H9 (cell line): ENCODE measurements around the gene UNC50. TPM values are rescaled to one million over a fixed set of nuclear protein-coding genes. Genes with fewer than 3 reads are reported as not detected.

Experiments
- DNase-seq: peaks from one replicate; pipeline ENCODE4 v3.0.0-alpha.2; 2017
- H2AFZ ChIP-seq: one replicate; pipeline ENCODE4 v1.6.1; 2013; ENCODE audit warnings: mild to moderate bottlenecking, low read length, control low read depth, moderate library complexity
- H2AK5ac ChIP-seq: 2 replicates; pipeline ENCODE4 v1.6.1; 2013; ENCODE audit warnings: low read length, control low read depth, mixed read lengths; ENCODE audit not compliant: insufficient read length
- H2BK120ac ChIP-seq: one replicate; pipeline ENCODE4 v1.6.1; 2013; ENCODE audit warnings: low read depth, mild to moderate bottlenecking, low read length, control low read depth, inconsistent platforms; ENCODE audit not compliant: poor library complexity, severe bottlenecking
- H2BK12ac ChIP-seq: 2 replicates; pipeline ENCODE4 v1.6.1; 2013; ENCODE audit warnings: low read length, control low read depth, mixed read lengths, low read depth; ENCODE audit not compliant: insufficient read length
- H2BK15ac ChIP-seq: 2 replicates; pipeline ENCODE4 v1.6.1; 2013; ENCODE audit warnings: low read depth, low read length, control low read depth
- H2BK20ac ChIP-seq: one replicate; pipeline ENCODE4 v1.6.1; 2013; ENCODE audit warnings: low read depth, mild to moderate bottlenecking, low read length, control low read depth, inconsistent platforms; ENCODE audit not compliant: poor library complexity, severe bottlenecking
- H2BK5ac ChIP-seq: 2 replicates; pipeline ENCODE4 v1.6.1; 2013; ENCODE audit warnings: low read length, control low read depth, mixed read lengths; ENCODE audit not compliant: insufficient read length
- H3K14ac ChIP-seq: 2 replicates; pipeline ENCODE4 v1.6.1; 2013; ENCODE audit warnings: low read length, control low read depth; ENCODE audit not compliant: insufficient read depth
- H3K18ac ChIP-seq: 2 replicates; pipeline ENCODE4 v1.6.1; 2013; ENCODE audit warnings: low read depth, mild to moderate bottlenecking, mixed read lengths, low read length, control low read depth; ENCODE audit not compliant: insufficient read length
- H3K23ac ChIP-seq: 2 replicates; pipeline ENCODE4 v1.6.1; 2013; ENCODE audit warnings: low read length, control low read depth, mixed read lengths, low read depth; ENCODE audit not compliant: insufficient read length
- H3K23me2 ChIP-seq: 2 replicates; pipeline ENCODE4 v1.6.1; 2013; ENCODE audit warnings: low read depth, mild to moderate bottlenecking, mixed read lengths, low read length, control low read depth; ENCODE audit not compliant: insufficient read length, poor library complexity, severe bottlenecking
- H3K27ac ChIP-seq: 2 replicates; pipeline ENCODE4 v1.5.1; 2013; ENCODE audit warnings: low read length, control low read depth, mixed read lengths, low read depth; ENCODE audit not compliant: insufficient read length
- H3K27me3 ChIP-seq: 2 replicates; pipeline ENCODE4 v1.6.1; 2013; ENCODE audit warnings: low read length, control low read depth, inconsistent platforms; ENCODE audit not compliant: insufficient read depth
- H3K4ac ChIP-seq: 2 replicates; pipeline ENCODE4 v1.6.1; 2013; ENCODE audit warnings: low read depth, mild to moderate bottlenecking, control low read depth, inconsistent platforms, low read length, moderate library complexity
- H3K4me1 ChIP-seq: 2 replicates; pipeline ENCODE4 v1.6.1; 2013; ENCODE audit warnings: low read length, control low read depth, inconsistent platforms; ENCODE audit not compliant: insufficient read depth
- H3K4me2 ChIP-seq: 2 replicates; pipeline ENCODE4 v1.6.1; 2013; ENCODE audit warnings: low read length, control low read depth, mixed read lengths; ENCODE audit not compliant: insufficient read length, insufficient read depth
- H3K56ac ChIP-seq: 2 replicates; pipeline ENCODE4 v1.6.1; 2013; ENCODE audit warnings: low read depth, mild to moderate bottlenecking, mixed read lengths, low read length, control low read depth; ENCODE audit not compliant: insufficient read length
- H3K79me1 ChIP-seq: 2 replicates; pipeline ENCODE4 v1.6.1; 2013; ENCODE audit warnings: low read depth, mild to moderate bottlenecking, moderate library complexity, low read length, control low read depth, inconsistent platforms; ENCODE audit not compliant: insufficient read depth, poor library complexity, severe bottlenecking
- H3K79me2 ChIP-seq: 2 replicates; pipeline ENCODE4 v1.6.1; 2013; ENCODE audit warnings: low read length, control low read depth, inconsistent platforms; ENCODE audit not compliant: insufficient read depth
- H3K9ac ChIP-seq: 2 replicates; pipeline ENCODE4 v1.6.1; 2013; ENCODE audit warnings: low read length, control low read depth, mixed read lengths; ENCODE audit not compliant: insufficient read length; ENCODE audit errors: extremely low read depth
- H3K9me3 ChIP-seq: one replicate; pipeline ENCODE4 v1.6.1; 2013; ENCODE audit warnings: low read depth, low read length, inconsistent platforms; ENCODE audit not compliant: control insufficient read depth
- H3T11ph ChIP-seq: one replicate; pipeline ENCODE4 v1.6.1; 2013; ENCODE audit warnings: mild to moderate bottlenecking, low read length, control low read depth, inconsistent platforms
- H4K20me1 ChIP-seq: one replicate; pipeline ENCODE4 v1.6.1; 2013; ENCODE audit not compliant: control insufficient read depth, insufficient read length, insufficient read depth
- H4K5ac ChIP-seq: 2 replicates; pipeline ENCODE4 v1.6.1; 2013; ENCODE audit warnings: low read depth, mild to moderate bottlenecking, mixed read lengths, low read length, control low read depth; ENCODE audit not compliant: insufficient read length
- H4K8ac ChIP-seq: replicated peaks from 2 replicates; pipeline ENCODE4 v1.6.1; 2013; ENCODE audit warnings: low read length, control low read depth, mixed read lengths, low read depth; ENCODE audit not compliant: insufficient read length
- H4K91ac ChIP-seq: 2 replicates; pipeline ENCODE4 v1.6.1; 2013; ENCODE audit warnings: low read depth, mild to moderate bottlenecking, moderate library complexity, mixed read lengths, low read length, control low read depth; ENCODE audit not compliant: insufficient read length
- H3K27ac Mint-ChIP-seq, 3 experiments: 2 replicates in 2 of 3; 3 replicates in 1 of 3; pipeline ENCODE4 v1.8.0; 2020 to 2021; ENCODE audit warnings: mixed read lengths in 3 of 3, mild to moderate bottlenecking in 1 of 3, moderate library complexity in 1 of 3
- H3K27me3 Mint-ChIP-seq: 2 replicates; pipeline ENCODE4 v1.8.0; 2021; ENCODE audit warnings: low read depth, mild to moderate bottlenecking, moderate library complexity, mixed read lengths
- H3K36me3 Mint-ChIP-seq, 3 experiments: 2 replicates in 2 of 3; 3 replicates in 1 of 3; pipeline ENCODE4 v1.8.0; 2020 to 2021; ENCODE audit warnings: low read depth in 3 of 3, mixed read lengths in 3 of 3; ENCODE audit not compliant: insufficient read depth in 1 of 3
- H3K4me1 Mint-ChIP-seq, 2 experiments: 2 replicates each; pipeline ENCODE4 v1.8.0; 2020; ENCODE audit warnings: mixed read lengths in 2 of 2
- H3K4me3 Mint-ChIP-seq, 2 experiments: 2 replicates in 1 of 2; 3 replicates in 1 of 2; pipeline ENCODE4 v1.8.0; 2020 to 2021; ENCODE audit warnings: mild to moderate bottlenecking in 2 of 2, mixed read lengths in 2 of 2, moderate library complexity in 1 of 2
- H3K9me3 Mint-ChIP-seq, 2 experiments: 2 replicates in 1 of 2; 3 replicates in 1 of 2; pipeline ENCODE4 v1.8.0; 2020; ENCODE audit warnings: mild to moderate bottlenecking in 2 of 2, mixed read lengths in 2 of 2, moderate library complexity in 1 of 2
- WGBS: extraction: QIAGEN DNeasy Blood & Tissue Kit; methylation state at CpG from one replicate; pipeline ENCODE4 v1.1.7; 2013; ENCODE audit warnings: missing lambda C conversion rate, low lambda C conversion rate, mixed read lengths; ENCODE audit not compliant: insufficient read length; ENCODE audit errors: extremely low coverage; 5-methylcytosine and 5-hydroxymethylcytosine counted together
- total RNA-seq: library from RNA; stranded (reverse); gene quantifications from 2 replicates; pipeline ENCODE4 v1.2.1, GENCODE V29; 2021
- TF ChIP-seq, protein P1 (sequence below): fragments of 200-600 bp; sonication (generic); conservative IDR thresholded peaks from 3 replicates; pipeline ENCODE4 v1.8.0; 2021; ENCODE audit warnings: antibody characterized with exemption, mild to moderate bottlenecking

The UNC50 gene
- total RNA-seq, 1 experiment from 2014 or later = 35.4 TPM

- H2BK5ac ChIP-seq = no peak overlapping the region
- Mint-ChIP-seq H3K27me3 (no peaks in the 10 kb centered on the region), H3K4me3 (peak overlapping the region; percentile 85 to 86), H3K36me3 (peaks cover 4 to 35% (median 34%) of the 10 kb centered on the region in 3 experiments; a peak in 6 of 7 replicates), H3K9me3 (no peaks in the 10 kb centered on the region), H3K27ac (peak overlapping the region; percentile 44 to 96 (median 89)), H3K4me1 (peaks cover 18 to 21% of the 10 kb centered on the region in 2 experiments)
- peaks cover 4% of the 10 kb centered on the region for H4K20me1 ChIP-seq
- H2BK15ac ChIP-seq = no peak overlapping the region
- H3K4me2 ChIP-seq = peak overlapping the region; percentile 97
- TF ChIP-seq, protein P1, sequence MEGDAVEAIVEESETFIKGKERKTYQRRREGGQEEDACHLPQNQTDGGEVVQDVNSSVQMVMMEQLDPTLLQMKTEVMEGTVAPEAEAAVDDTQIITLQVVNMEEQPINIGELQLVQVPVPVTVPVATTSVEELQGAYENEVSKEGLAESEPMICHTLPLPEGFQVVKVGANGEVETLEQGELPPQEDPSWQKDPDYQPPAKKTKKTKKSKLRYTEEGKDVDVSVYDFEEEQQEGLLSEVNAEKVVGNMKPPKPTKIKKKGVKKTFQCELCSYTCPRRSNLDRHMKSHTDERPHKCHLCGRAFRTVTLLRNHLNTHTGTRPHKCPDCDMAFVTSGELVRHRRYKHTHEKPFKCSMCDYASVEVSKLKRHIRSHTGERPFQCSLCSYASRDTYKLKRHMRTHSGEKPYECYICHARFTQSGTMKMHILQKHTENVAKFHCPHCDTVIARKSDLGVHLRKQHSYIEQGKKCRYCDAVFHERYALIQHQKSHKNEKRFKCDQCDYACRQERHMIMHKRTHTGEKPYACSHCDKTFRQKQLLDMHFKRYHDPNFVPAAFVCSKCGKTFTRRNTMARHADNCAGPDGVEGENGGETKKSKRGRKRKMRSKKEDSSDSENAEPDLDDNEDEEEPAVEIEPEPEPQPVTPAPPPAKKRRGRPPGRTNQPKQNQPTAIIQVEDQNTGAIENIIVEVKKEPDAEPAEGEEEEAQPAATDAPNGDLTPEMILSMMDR = no peak
- peaks cover 15% of the 10 kb centered on the region; the same call in 1 of the 2 replicates for H3K79me2 ChIP-seq
- no peak overlapping the region for H3K18ac ChIP-seq
- no peak for DNase-seq
- H4K5ac ChIP-seq = no peak overlapping the region
- no peak overlapping the region for H2AFZ ChIP-seq
- H2BK12ac ChIP-seq = no peak overlapping the region
- H3K79me1 ChIP-seq = peaks cover 7% of the 10 kb centered on the region
- no peak overlapping the region for H3T11ph ChIP-seq
- no peaks in the 10 kb centered on the region; the same call in 1 of the 2 replicates for H3K4me1 ChIP-seq
- no peaks in the 10 kb centered on the region for H3K27me3 ChIP-seq
- no peaks in the 10 kb centered on the region for H3K9me3 ChIP-seq
- no peak overlapping the region for H4K91ac ChIP-seq
- no peak overlapping the region for H2BK120ac ChIP-seq
- H3K27ac ChIP-seq = no peak overlapping the region
- H4K8ac ChIP-seq = no peak overlapping the region
- H3K9ac ChIP-seq = peak overlapping the region; percentile 86
- H3K23ac ChIP-seq = no peak overlapping the region
- H3K56ac ChIP-seq = no peak overlapping the region
- H3K23me2 ChIP-seq = peaks cover 14% of the 10 kb centered on the region
- H2AK5ac ChIP-seq = no peak overlapping the region
- no CpG with 5 or more reads among the region's 7 CpGs for WGBS
- H3K14ac ChIP-seq = peak overlapping the region; percentile 84; the same call in 1 of the 2 replicates
- no peak overlapping the region for H3K4ac ChIP-seq
- H2BK20ac ChIP-seq = no peak overlapping the region
Measured at GRCh38 chr2:98607741-98608115, 661 bp upstream of the UNC50 start.
